Measurements from ENCODE around the gene TMC1.
"Not testable (repeated sequence)": the region's sequence is repeated elsewhere in the genome, so short reads cannot be mapped to it uniquely, and the experiment has no call there.

Gene TMC1

GRCh38 chr9:72521416-72521815 is at the start of gene TMC1:
TMC1 (plus strand) TSS chr9:72521608; CDS start chr9:72648649, 127,041 bp downstream.
- DNase-seq; H3K27me3 ChIP-seq (ENCODE audit: insufficient read depth, low read depth, severe bottlenecking); H3K27ac ChIP-seq; H3K4me3 ChIP-seq (ENCODE audit: low read depth, low read length); H3K9me3 ChIP-seq (ENCODE audit: severe bottlenecking); H3K36me3 ChIP-seq: not testable (repeated sequence)

GRCh38 chr9:72473474-72474261 is 47.7 kb upstream of the TMC1 start:
- Histone ChIP-seq H3K27ac (no peak overlapping the region), H3K4me3 (ENCODE audit: low read depth, low read length) (no peak overlapping the region), H3K9me3 (ENCODE audit: severe bottlenecking) (no peaks in the 10 kb centered on the region), H3K36me3 (no peaks in the 10 kb centered on the region), H3K27me3 (ENCODE audit: insufficient read depth, low read depth, severe bottlenecking) (no peaks in the 10 kb centered on the region)
- DNase-seq: no peak
- no peak for TF ChIP-seq CTCF (IDR thresholded peaks at IDR 0.05; ENCODE audit: low read depth, low read length)

GRCh38 chr9:72474676-72475075 is 46.7 kb upstream of the TMC1 start:
- no peak for TF ChIP-seq CTCF (IDR thresholded peaks at IDR 0.05; ENCODE audit: low read depth, low read length)
- H3K9me3 ChIP-seq (ENCODE audit: severe bottlenecking): no peaks in the 10 kb centered on the region
- no peak overlapping the region for H3K4me3 ChIP-seq (ENCODE audit: low read depth, low read length)
- DNase-seq: no peak
- H3K27me3 ChIP-seq (ENCODE audit: insufficient read depth, low read depth, severe bottlenecking): no peaks in the 10 kb centered on the region
- H3K36me3 ChIP-seq: no peaks in the 10 kb centered on the region
- H3K27ac ChIP-seq: no peak overlapping the region

GRCh38 chr9:72476100-72476499 is 45.3 kb upstream of the TMC1 start:
- Histone ChIP-seq H3K9me3 (ENCODE audit: severe bottlenecking) (no peaks in the 10 kb centered on the region), H3K27ac (no peak overlapping the region), H3K4me3 (ENCODE audit: low read depth, low read length) (no peak overlapping the region), H3K36me3 (no peaks in the 10 kb centered on the region), H3K27me3 (ENCODE audit: insufficient read depth, low read depth, severe bottlenecking) (no peaks in the 10 kb centered on the region)
- TF ChIP-seq CTCF (IDR thresholded peaks at IDR 0.05; ENCODE audit: low read depth, low read length): no peak
- no peak for DNase-seq

- DNase-seq: no peak
Observed at GRCh38 chr9:72476617-72477437, 44.6 kb upstream of the TMC1 start.

More at GRCh38 chr9:72476617-72477437, 44.6 kb upstream of the TMC1 start:
- no peaks in the 10 kb centered on the region for H3K27me3 ChIP-seq (ENCODE audit: insufficient read depth, low read depth, severe bottlenecking)
- H3K4me3 ChIP-seq (ENCODE audit: low read depth, low read length): no peak overlapping the region
- H3K36me3 ChIP-seq: no peaks in the 10 kb centered on the region
- no peak for TF ChIP-seq CTCF (IDR thresholded peaks at IDR 0.05; ENCODE audit: low read depth, low read length)
- no peak overlapping the region for H3K27ac ChIP-seq
- no peaks in the 10 kb centered on the region for H3K9me3 ChIP-seq (ENCODE audit: severe bottlenecking)

Measured in WERI-Rb-1 (cell line).